K562 (cell line): ENCODE data around the gene FCGR3A. TPM values are rescaled to one million over a fixed set of nuclear protein-coding genes. Genes with fewer than 3 reads are reported as not detected.
"Not testable (repeated sequence)": the region's sequence is repeated elsewhere in the genome, so short reads cannot be mapped to it uniquely, and the experiment has no call there.

Source experiments
- ATAC-seq: fragments of 200-7000 bp; cut with Tn5 transposase; 3 replicates; pipeline ENCODE4 v1.9.1; 2020; ENCODE audit warnings: moderate library complexity
- BruUV-seq: library from RNA; stranded (reverse); fragments of 400-500 nt; replicated peaks from 2 replicates; lab custom pipeline; 2021; lab: Mats Ljungman, UMichigan
- CTCF ChIA-PET: fragments of 300-600 bp; formaldehyde crosslinking; extraction: SDS; loops from one replicate; lab custom pipeline; 2021; ENCODE audit warnings: low intra/inter-chr PET ratio; lab: Yijun Ruan, JAX
- POLR2A ChIA-PET: fragments of 300-600, 350-650 bp; sonication (Branson Sonifier 250); formaldehyde crosslinking; extraction: SDS; loops from one replicate; lab custom pipeline; 2021; ENCODE audit warnings: antibody characterized with exemption, inconsistent platforms; lab: Yijun Ruan, JAX
- DNase-seq, 4 experiments: peaks; one replicate each; pipeline versions ENCODE4 v3.0.0 to v3.0.0-alpha.2; 2011 to 2018; ENCODE audit warnings: low spot score in 3 of 4, mixed read lengths in 3 of 4; ENCODE audit errors: extremely low read depth in 1 of 4
- FAIRE-seq: peaks from 2 replicates; lab custom pipeline; 2011; peaks lifted over from hg19 to GRCh38; lab: Jason Lieb, UNC
- H2AFZ ChIP-seq: 2 replicates; pipeline ENCODE4 v1.6.0; 2011; ENCODE audit warnings: low read depth, low read length, control low read depth, inconsistent platforms
- H3K27ac ChIP-seq: fragments of 200-600 bp; 3 replicates; pipeline ENCODE4 v1.8.0; 2011; ENCODE audit warnings: low read depth, mild to moderate bottlenecking, control low read depth, inconsistent platforms, low read length, moderate library complexity, mixed read lengths; ENCODE audit errors: extremely low read depth
- H3K27me3 ChIP-seq, 2 experiments: fragments of 300-600 bp in 1 of 2; 2 replicates in 1 of 2; 3 replicates in 1 of 2; pipeline versions ENCODE4 v1.6.0 to v1.8.0; 2011; ENCODE audit warnings: inconsistent platforms in 2 of 2, low read length in 2 of 2, mild to moderate bottlenecking in 1 of 2, mixed read lengths in 1 of 2, moderate library complexity in 1 of 2; ENCODE audit not compliant: control insufficient read depth in 2 of 2, insufficient read depth in 2 of 2
- H3K36me3 ChIP-seq: fragments of 300-600 bp; 3 replicates; pipeline ENCODE4 v1.8.0; 2011; ENCODE audit warnings: mild to moderate bottlenecking, low read length, inconsistent platforms; ENCODE audit not compliant: control insufficient read depth, insufficient read depth
- H3K4me1 ChIP-seq, 2 experiments: fragments of 200-600 bp in 1 of 2; replicated peaks in 1 of 2; 2 replicates in 1 of 2; 3 replicates in 1 of 2; pipeline versions ENCODE4 v1.5.1 to v1.8.0; 2011; ENCODE audit warnings: inconsistent platforms in 2 of 2, low read length in 2 of 2, mild to moderate bottlenecking in 1 of 2, mixed read lengths in 1 of 2, moderate library complexity in 1 of 2; ENCODE audit not compliant: control insufficient read depth in 2 of 2, insufficient read depth in 2 of 2
- H3K4me2 ChIP-seq: 2 replicates; pipeline ENCODE4 v1.6.1; 2011; ENCODE audit warnings: low read length, control low read depth, inconsistent platforms, mixed read lengths; ENCODE audit not compliant: insufficient read depth
- H3K4me3 ChIP-seq: fragments of 200-600 bp; sonication (generic), shearing (Covaris generic); 2 replicates; pipeline ENCODE4 v1.5.1; 2016; ENCODE audit warnings: control low read depth, inconsistent platforms
- H3K79me2 ChIP-seq: fragments of 200-600 bp; 3 replicates; pipeline ENCODE4 v1.8.0; 2011; ENCODE audit warnings: low read length, inconsistent platforms; ENCODE audit not compliant: control insufficient read depth, insufficient read depth
- H3K9ac ChIP-seq, 2 experiments: 2 replicates each; pipeline versions ENCODE4 v1.6.0 to v1.6.1; 2011; ENCODE audit warnings: low read depth in 2 of 2, low read length in 2 of 2, control low read depth in 1 of 2, inconsistent platforms in 1 of 2, mild to moderate bottlenecking in 1 of 2, mixed read lengths in 1 of 2; ENCODE audit not compliant: insufficient read depth in 1 of 2
- H3K9me1 ChIP-seq: one replicate; pipeline ENCODE4 v1.6.0; 2011; ENCODE audit warnings: inconsistent platforms, mild to moderate bottlenecking, low read length, moderate library complexity; ENCODE audit not compliant: control insufficient read depth, insufficient read depth
- H3K9me3 ChIP-seq: replicated peaks from 2 replicates; pipeline ENCODE4 v1.5.1; 2011; ENCODE audit warnings: low read depth, low read length, inconsistent platforms; ENCODE audit not compliant: control insufficient read depth, insufficient read depth
- H4K20me1 ChIP-seq: replicated peaks from 2 replicates; pipeline ENCODE4 v1.6.1; 2011; ENCODE audit warnings: low read length, inconsistent platforms, mixed read lengths; ENCODE audit not compliant: control insufficient read depth, insufficient read depth
- C11orf30 ChIP-seq: fragments of 450-650 bp; IDR thresholded peaks from 2 replicates; pipeline ENCODE4 v1.6.1; 2016; ENCODE audit warnings: low read depth, mild to moderate bottlenecking
- JUND ChIP-seq, 2 experiments: IDR thresholded peaks; 2 replicates in 1 of 2; 3 replicates in 1 of 2; pipeline ENCODE4 v1.6.1; 2011; ENCODE audit warnings: borderline replicate concordance in 2 of 2, low read depth in 2 of 2, low read length in 2 of 2, improper control_type of control experiment in 1 of 2, missing biosample characterization in 1 of 2, missing genetic modification characterization in 1 of 2, missing genetic modification reagents in 1 of 2
- MAFG ChIP-seq: fragments of 450-650 bp; conservative IDR thresholded peaks from 2 replicates; pipeline ENCODE4 v1.6.1; 2016; ENCODE audit warnings: missing genetic modification characterization, missing compliant biosample characterization
- ZNF316 ChIP-seq: fragments of 450-650 bp; IDR thresholded peaks from 2 replicates; pipeline ENCODE4 v1.6.1; 2016
- WGBS: fragments of 100-300 bp; shearing (Covaris generic); methylation state at CpG from one replicate; pipeline ENCODE4 v1.1.6; 2016; ENCODE audit warnings: low coverage, mixed read lengths; ENCODE audit not compliant: insufficient coverage; ENCODE audit errors: missing lambda C conversion rate; 5-methylcytosine and 5-hydroxymethylcytosine counted together
- in situ Hi-C: fragments of 300-500 bp; cut with MboI; formaldehyde crosslinking; loops from 4 replicates; pipeline ENCODE4 v1.15.0; 2018; ENCODE audit warnings: inconsistent platforms, mixed read lengths
- intact Hi-C: fragments of 100-400 bp; cut with micrococcal nuclease; formaldehyde crosslinking; loops from 2 replicates; pipeline ENCODE4 v1.14.2; 2022
- polyA plus RNA-seq, 8 experiments: library from polyadenylated mRNA; depleted of rRNA in 4 of 8; stranded (reverse) in 5 of 8; unstranded in 3 of 8; fragments of >200 nt; fragmentation: Nextera tagmentation in 2 of 8; fragmentation: Illumina TruSeq in 1 of 8; extraction: Ambion mirVana in 2 of 8; extraction: Trizol in 1 of 8; gene quantifications; 2 replicates each; pipeline versions ENCODE4 v1.2.1 to v1.2.3, GENCODE V29; 2011 to 2014; ENCODE audit warnings: inconsistent platforms in 1 of 8, missing spikeins in 1 of 8
- total RNA-seq, 7 experiments: library from RNA; depleted of rRNA in 6 of 7; stranded (reverse); fragments of >200 nt in 6 of 7; fragmentation: Illumina TruSeq in 2 of 7; extraction: Trizol in 2 of 7; gene quantifications; 2 replicates each; pipeline versions ENCODE4 v1.2.1 to v1.2.3, GENCODE V29; 2011 to 2021; ENCODE audit warnings: low replicate concordance in 1 of 7

The FCGR3A gene
- total and polyA plus RNA-seq, 9 of the 15 experiments (the other 6 are each of a cell fraction or from before 2014, with no cell fraction given), result 0.04 to 0.29 (median 0.14) TPM; not detected in 3

GRCh38 chr1:161553631-161554030 lies 4.0 kb upstream of the FCGR3A start:
- H3K9ac ChIP-seq, intact Hi-C loops, H3K27me3 ChIP-seq, DNase-seq, POLR2A ChIA-PET, H2AFZ ChIP-seq, H4K20me1 ChIP-seq, H3K36me3 ChIP-seq, H3K4me3 ChIP-seq, H3K27ac ChIP-seq: not testable (repeated sequence)
- H3K4me1 ChIP-seq, result peaks cover 3 to 17% of the 10 kb centered on the region in 2 experiments; a peak in 3 of 5 replicates
- 57% methylated on average over 1 of the region's 2 CpGs for WGBS
- TF ChIP-seq MAFG (tag) (0 out of 2 replicates have a peak, but pooled peaks have one; percentile 35), C11orf30 (peak; percentile 56), ZNF316 (peak; percentile 65)
- TF ChIP-seq, all 486 proteins: peak for 3; not testable (repeated sequence) for 483
- H3K4me2 ChIP-seq, ATAC-seq, H3K79me2 ChIP-seq, FAIRE-seq, CTCF ChIA-PET, H3K9me3 ChIP-seq, in situ Hi-C loops, H3K9me1 ChIP-seq, BruUV-seq: not testable (repeated sequence)

GRCh38 chr1:161550942-161551341 lies 1.3 kb upstream of the FCGR3A start:
- H3K79me2 ChIP-seq; CTCF ChIA-PET; H3K27me3 ChIP-seq; H3K4me1 ChIP-seq; H3K36me3 ChIP-seq; H2AFZ ChIP-seq; FAIRE-seq; in situ Hi-C loops; H3K9me1 ChIP-seq; H4K20me1 ChIP-seq; H3K27ac ChIP-seq; BruUV-seq; POLR2A ChIA-PET; H3K9me3 ChIP-seq; H3K4me2 ChIP-seq; ATAC-seq; H3K9ac ChIP-seq; intact Hi-C loops; H3K4me3 ChIP-seq; DNase-seq; TF ChIP-seq JUND (tag; IDR thresholded peaks at IDR 0.05; ENCODE audit: borderline replicate concordance, low read depth, low read length): not testable (repeated sequence)
- TF ChIP-seq JUND (IDR thresholded peaks at IDR 0.05; ENCODE audit: borderline replicate concordance, low read depth, low read length), result peak; percentile 6; the same call in 1 of the 2 replicates
- 66% methylated on average over 4 of the region's 5 CpGs for WGBS

GRCh38 chr1:161548749-161549406 lies 740 bp downstream of the FCGR3A start:
- WGBS, result 100% methylated on average over 1 of the region's 2 CpGs
- POLR2A ChIA-PET, FAIRE-seq, DNase-seq, BruUV-seq, intact Hi-C loops, H3K4me1 ChIP-seq, ATAC-seq, H3K9me3 ChIP-seq, H3K9me1 ChIP-seq, H3K27me3 ChIP-seq, H2AFZ ChIP-seq, H3K4me3 ChIP-seq, H3K27ac ChIP-seq, H4K20me1 ChIP-seq, H3K9ac ChIP-seq, H3K4me2 ChIP-seq, H3K36me3 ChIP-seq, in situ Hi-C loops, H3K79me2 ChIP-seq, CTCF ChIA-PET: not testable (repeated sequence)
